Endothelial cell of umbilical vein (primary cell): ENCODE measurements around the gene EAF1. TPM values are rescaled to one million over a fixed set of nuclear protein-coding genes. Genes with fewer than 3 reads are reported as not detected.

Source experiments
- BruUV-seq: library from RNA; stranded (reverse); fragments of 400-500 nt; replicated peaks from 2 replicates; lab custom pipeline; 2021; lab: Mats Ljungman, UMichigan
- CTCF ChIA-PET: fragments of 300-600, 350-600 bp; sonication (Branson Sonifier 250); formaldehyde crosslinking; loops from one replicate; lab custom pipeline; 2021; ENCODE audit warnings: antibody characterized with exemption, inconsistent platforms; lab: Charles Lee
- POLR2A ChIA-PET: fragments of 300-600, 350-600 bp; sonication (Branson Sonifier 250); formaldehyde crosslinking; loops from one replicate; lab custom pipeline; 2021; ENCODE audit warnings: antibody characterized with exemption, inconsistent platforms; lab: Charles Lee
- DNase-seq: peaks from one replicate; pipeline ENCODE4 v3.0.0-alpha.2; 2011; ENCODE audit warnings: low read depth, low spot score
- FAIRE-seq: peaks from 2 replicates; lab custom pipeline; 2011; peaks lifted over from hg19 to GRCh38; lab: Jason Lieb, UNC
- H2AFZ ChIP-seq: 2 replicates; pipeline ENCODE4 v1.6.0; 2012; ENCODE audit warnings: low read depth, low read length, control low read depth, inconsistent platforms
- H3K27ac ChIP-seq: 2 replicates; pipeline ENCODE4 v1.5.1; 2011; ENCODE audit warnings: low read depth, mild to moderate bottlenecking, control low read depth, low read length, moderate library complexity; ENCODE audit not compliant: insufficient read depth
- H3K27me3 ChIP-seq, 2 experiments: 2 replicates each; pipeline versions ENCODE4 v1.6.0 to v1.6.1; 2011; ENCODE audit warnings: low read length in 2 of 2, mixed read lengths in 1 of 2; ENCODE audit not compliant: control insufficient read depth in 2 of 2, insufficient read depth in 2 of 2
- H3K36me3 ChIP-seq, 2 experiments: 2 replicates in 1 of 2; 3 replicates in 1 of 2; pipeline ENCODE4 v1.5.1; 2011; ENCODE audit warnings: low read length in 2 of 2, mild to moderate bottlenecking in 1 of 2, moderate library complexity in 1 of 2; ENCODE audit not compliant: control insufficient read depth in 2 of 2, insufficient read depth in 2 of 2; ENCODE audit errors: extremely low read depth in 1 of 2
- H3K4me1 ChIP-seq: 3 replicates; pipeline ENCODE4 v1.5.1; 2011; ENCODE audit warnings: mild to moderate bottlenecking, low read length; ENCODE audit not compliant: control insufficient read depth, insufficient read depth; ENCODE audit errors: extremely low read depth
- H3K4me2 ChIP-seq: 2 replicates; pipeline ENCODE4 v1.6.1; 2011; ENCODE audit warnings: low read length, control low read depth, mixed read lengths; ENCODE audit not compliant: insufficient read depth
- H3K4me3 ChIP-seq, 3 experiments: fragments of 200-600 bp in 1 of 3; sonication (generic), shearing (Covaris generic) in 1 of 3; replicated peaks in 1 of 3; 2 replicates each; pipeline ENCODE4 v1.5.1; 2011 to 2016; ENCODE audit warnings: control low read depth in 3 of 3, low read length in 3 of 3, mild to moderate bottlenecking in 2 of 3, inconsistent platforms in 1 of 3, low read depth in 1 of 3, moderate library complexity in 1 of 3; ENCODE audit not compliant: insufficient read depth in 1 of 3
- H3K79me2 ChIP-seq: 2 replicates; pipeline ENCODE4 v1.6.0; 2012; ENCODE audit warnings: low read length, inconsistent platforms; ENCODE audit not compliant: control insufficient read depth, insufficient read depth
- H3K9ac ChIP-seq: replicated peaks from 2 replicates; pipeline ENCODE3; 2011; ENCODE audit warnings: low read length, control low read depth; ENCODE audit not compliant: insufficient read depth; ENCODE audit errors: extremely low read depth
- H3K9me1 ChIP-seq: replicated peaks from 3 replicates; pipeline ENCODE4 v1.6.0; 2011; ENCODE audit warnings: mild to moderate bottlenecking, low read length; ENCODE audit not compliant: control insufficient read depth, insufficient read depth; ENCODE audit errors: extremely low read depth
- H3K9me3 ChIP-seq: replicated peaks from 2 replicates; pipeline ENCODE4 v1.5.1; 2012; ENCODE audit warnings: low read length, inconsistent platforms; ENCODE audit not compliant: control insufficient read depth, insufficient read depth
- H4K20me1 ChIP-seq: replicated peaks from 2 replicates; pipeline ENCODE3; 2011; ENCODE audit warnings: mild to moderate bottlenecking, low read length; ENCODE audit not compliant: control insufficient read depth, insufficient read depth; ENCODE audit errors: extremely low read depth
- CTCF ChIP-seq, 2 donors: IDR thresholded peaks; 1 replicate in 1 of 2; 2 replicates in 1 of 2; pipeline ENCODE4 v1.5.1; 2011; ENCODE audit warnings: low read length in 2 of 2, mild to moderate bottlenecking in 2 of 2, moderate library complexity in 2 of 2, control low read depth in 1 of 2, inconsistent platforms in 1 of 2, low read depth in 1 of 2; ENCODE audit not compliant: insufficient read depth in 1 of 2; ENCODE audit errors: extremely low read depth in 1 of 2
- EZH2 ChIP-seq: IDR thresholded peaks from 2 replicates; pipeline ENCODE4 v1.6.1; 2012; ENCODE audit warnings: borderline replicate concordance, low read depth, mild to moderate bottlenecking, moderate library complexity, low read length, inconsistent platforms; ENCODE audit not compliant: severe bottlenecking
- FOS ChIP-seq: IDR thresholded peaks from 2 replicates; pipeline ENCODE4 v1.6.1; 2011; ENCODE audit warnings: mild to moderate bottlenecking, low read length, moderate library complexity, borderline replicate concordance; ENCODE audit not compliant: insufficient read depth
- GATA2 ChIP-seq: IDR thresholded peaks from 2 replicates; pipeline ENCODE4 v1.7.0; 2011; ENCODE audit warnings: low read depth, mild to moderate bottlenecking, moderate library complexity, mixed read lengths, low read length; ENCODE audit not compliant: insufficient read length, insufficient read depth
- JUN ChIP-seq: IDR thresholded peaks from 2 replicates; pipeline ENCODE4 v1.6.1; 2011; ENCODE audit warnings: borderline replicate concordance, low read depth; ENCODE audit not compliant: insufficient read length, insufficient read depth
- MAX ChIP-seq: IDR thresholded peaks from 2 replicates; pipeline ENCODE4 v1.6.1; 2011; ENCODE audit not compliant: insufficient read depth, insufficient read length
- MYC ChIP-seq: IDR thresholded peaks from one replicate; pipeline ENCODE4 v1.6.1; 2011; ENCODE audit warnings: mild to moderate bottlenecking, low read depth, low read length
- POLR2A ChIP-seq: IDR thresholded peaks from 2 replicates; pipeline ENCODE4 v1.6.1; 2012; ENCODE audit warnings: low read depth, mild to moderate bottlenecking, control low read depth, low read length
- POLR2AphosphoS5 ChIP-seq: IDR thresholded peaks from 2 replicates; pipeline ENCODE4 v1.6.1; 2012; ENCODE audit warnings: low read depth, mild to moderate bottlenecking, control low read depth, low read length, moderate library complexity; ENCODE audit not compliant: insufficient read depth
- dilution Hi-C: fragments of 300-500 bp; cut with MboI; formaldehyde crosslinking; loops from one replicate; pipeline ENCODE4 v1.15.0; 2019; ENCODE audit warnings: low sequenced_read_pairs; ENCODE audit not compliant: extremely low pct_ligation_motif_present
- intact Hi-C: fragments of 100-400 bp; cut with micrococcal nuclease; formaldehyde crosslinking; loops from one replicate; pipeline ENCODE4 v1.10.0; 2022
- polyA plus RNA-seq, 4 experiments: library from polyadenylated mRNA; depleted of rRNA in 3 of 4; stranded (reverse) in 3 of 4; unstranded in 1 of 4; fragments of >200 nt; gene quantifications; 2 replicates each; pipeline versions ENCODE4 v1.2.1 to v1.2.3, GENCODE V29; 2011 to 2012; ENCODE audit warnings: missing spikeins in 1 of 4
- total RNA-seq: library from RNA; stranded (reverse); gene quantifications from 2 replicates; pipeline ENCODE4 v1.2.3, GENCODE V29; 2021

EAF1 gene
- total and polyA plus RNA-seq, 2 donors (not counting 3 experiments of a cell fraction or from before 2014, with no cell fraction given): 8.7 to 18.2 TPM

GRCh38 chr3:15460891-15461531 is 33.6 kb downstream of the EAF1 start:
- FAIRE-seq (no peak), DNase-seq (no peak)
- Histone ChIP-seq H3K4me2 (no peak overlapping the region), H3K4me3 (no peak overlapping the region), H3K27me3 (no peaks in the 10 kb centered on the region), H3K36me3 (no peaks in the 10 kb centered on the region), H3K4me1 (no peaks in the 10 kb centered on the region), H3K27ac (no peak overlapping the region), H3K9me3 (no peaks in the 10 kb centered on the region), H3K9me1 (no peaks in the 10 kb centered on the region), H3K79me2 (no peaks in the 10 kb centered on the region), H3K9ac (no peak overlapping the region), H4K20me1 (no peaks in the 10 kb centered on the region), H2AFZ (no peak overlapping the region)
- CTCF ChIA-PET: interaction anchor here (1.3 kb wide), 1 partner anchor 9 kb away, joined by 3 read pairs; no protein-coding TSS in a partner anchor
- BruUV-seq: no TSS peak
- intact Hi-C loops: no loop called here
- no peak for TF ChIP-seq CTCF (IDR thresholded peaks at IDR 0.05; ENCODE audit: extremely low read depth in 1 of 2, insufficient read depth in 1 of 2, low read depth in 1 of 2, low read length in 2 of 2)
- TF ChIP-seq MYC: no peak
- no peak for TF ChIP-seq POLR2AphosphoS5
- no peak for TF ChIP-seq GATA2
- no peak for TF ChIP-seq MAX
- no peak for TF ChIP-seq EZH2
- no peak for TF ChIP-seq POLR2A
- no peak for TF ChIP-seq FOS
- no peak for TF ChIP-seq JUN
- POLR2A ChIA-PET: no interaction called here
- dilution Hi-C loops: no loop called here
